Mesendoderm (in vitro differentiated cells): ENCODE data around the gene SPTB.

Experiments
- DNase-seq: peaks from one replicate; pipeline ENCODE4 v3.0.0; 2013
- H2AK5ac ChIP-seq: 2 replicates; pipeline ENCODE4 v1.6.1; 2013; ENCODE audit warnings: low read length, inconsistent platforms
- H2BK120ac ChIP-seq: 2 replicates; pipeline ENCODE4 v1.6.1; 2013; ENCODE audit warnings: low read depth, mild to moderate bottlenecking, low read length, moderate library complexity, mixed read lengths
- H2BK15ac ChIP-seq: replicated peaks from 2 replicates; pipeline ENCODE4 v1.6.1; 2013; ENCODE audit warnings: low read depth, mild to moderate bottlenecking, moderate library complexity
- H2BK5ac ChIP-seq: 2 replicates; pipeline ENCODE4 v1.6.1; 2013; ENCODE audit warnings: low read length, inconsistent platforms
- H3K18ac ChIP-seq: 2 replicates; pipeline ENCODE4 v1.6.1; 2013; ENCODE audit warnings: mild to moderate bottlenecking, low read length, mixed read lengths
- H3K23ac ChIP-seq: one replicate; pipeline ENCODE4 v1.6.1; 2013; ENCODE audit warnings: low read length
- H3K27ac ChIP-seq: 2 replicates; pipeline ENCODE4 v1.5.1; 2013; ENCODE audit warnings: low read depth, mild to moderate bottlenecking, inconsistent platforms, low read length, moderate library complexity
- H3K27me3 ChIP-seq: 2 replicates; pipeline ENCODE4 v1.6.1; 2013; ENCODE audit warnings: low read length, control low read depth, mild to moderate bottlenecking, inconsistent platforms; ENCODE audit not compliant: insufficient read depth, poor library complexity
- H3K36me3 ChIP-seq: 2 replicates; pipeline ENCODE4 v1.6.1; 2013; ENCODE audit warnings: low read length, inconsistent platforms; ENCODE audit not compliant: control insufficient read depth, insufficient read depth
- H3K4ac ChIP-seq: one replicate; pipeline ENCODE4 v1.6.1; 2013; ENCODE audit warnings: low read depth, mild to moderate bottlenecking, low read length, moderate library complexity
- H3K4me1 ChIP-seq: 2 replicates; pipeline ENCODE4 v1.6.1; 2013; ENCODE audit warnings: low read depth, low read length, inconsistent platforms; ENCODE audit not compliant: control insufficient read depth
- H3K4me2 ChIP-seq: 2 replicates; pipeline ENCODE4 v1.6.1; 2013; ENCODE audit warnings: low read length
- H3K4me3 ChIP-seq: 2 replicates; pipeline ENCODE4 v1.5.1; 2013; ENCODE audit warnings: mild to moderate bottlenecking, low read length
- H3K56ac ChIP-seq: one replicate; pipeline ENCODE4 v1.6.1; 2013; ENCODE audit warnings: low read length
- H3K79me1 ChIP-seq: 2 replicates; pipeline ENCODE4 v1.6.1; 2013; ENCODE audit warnings: low read length, inconsistent platforms
- H3K79me2 ChIP-seq: 2 replicates; pipeline ENCODE4 v1.6.1; 2013; ENCODE audit warnings: mild to moderate bottlenecking, low read length; ENCODE audit not compliant: control insufficient read depth, insufficient read depth
- H3K9ac ChIP-seq: 2 replicates; pipeline ENCODE4 v1.6.1; 2013; ENCODE audit warnings: low read length, inconsistent platforms
- H4K5ac ChIP-seq: one replicate; pipeline ENCODE4 v1.6.1; 2013; ENCODE audit warnings: low read length
- H4K8ac ChIP-seq: one replicate; pipeline ENCODE4 v1.6.1; 2013; ENCODE audit warnings: low read depth, mild to moderate bottlenecking, control low read depth, low read length, moderate library complexity
- WGBS: extraction: QIAGEN DNeasy Blood & Tissue Kit; methylation state at CpG from one replicate; pipeline ENCODE4 v1.1.7; 2013; ENCODE audit warnings: low lambda C conversion rate, missing lambda C conversion rate; ENCODE audit not compliant: insufficient coverage; ENCODE audit errors: extremely low coverage; 5-methylcytosine and 5-hydroxymethylcytosine counted together

Gene SPTB

DNA sequence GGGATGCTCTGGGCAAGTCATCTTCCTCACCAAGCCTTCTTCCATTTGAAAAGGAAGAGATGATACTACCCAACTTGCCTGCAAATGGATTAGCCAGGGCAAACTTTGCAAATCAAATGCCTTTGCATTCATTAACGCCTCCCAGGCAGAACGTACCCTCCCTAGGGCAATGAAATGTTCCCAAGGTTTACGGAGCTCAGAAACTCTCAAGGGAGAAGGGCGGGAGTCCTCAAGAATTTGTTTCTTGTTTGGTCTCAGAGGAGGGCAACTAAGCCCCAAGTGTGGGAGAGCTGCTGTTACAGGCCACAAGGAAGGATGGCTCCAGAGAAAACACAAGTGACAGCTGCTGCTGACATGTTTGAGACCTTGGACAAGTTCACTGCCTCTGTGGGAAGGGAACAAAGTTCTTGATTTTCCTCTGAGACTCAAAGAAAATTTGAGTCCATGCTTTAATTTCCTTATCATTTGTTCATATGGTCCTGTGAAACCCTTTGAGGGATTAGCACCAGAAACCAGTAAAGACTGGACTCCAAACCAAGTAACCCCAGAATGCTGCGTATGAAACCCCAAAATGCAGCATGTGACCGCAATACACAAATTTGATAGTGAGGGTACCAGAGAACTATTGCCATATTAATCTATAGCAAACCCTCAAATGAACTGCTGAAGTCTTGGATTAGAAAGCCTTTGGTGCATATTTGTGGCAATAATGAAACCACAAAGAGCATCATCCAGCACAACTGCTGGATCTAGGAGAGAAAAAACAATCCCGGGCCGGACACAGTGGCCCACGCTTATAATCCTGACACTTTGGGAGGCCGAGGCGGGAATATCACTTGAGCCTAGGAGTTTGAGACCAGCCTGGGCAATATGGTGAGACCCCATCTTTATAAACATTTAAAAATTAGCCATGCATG, 22.9 kb downstream of the SPTB start:
- H4K5ac ChIP-seq, result no peak overlapping the region
- H3K18ac ChIP-seq, result no peak overlapping the region
- H3K4ac ChIP-seq, result no peak overlapping the region
- H2BK120ac ChIP-seq, result no peak overlapping the region
- H3K27me3 ChIP-seq, result no peaks in the 10 kb centered on the region
- no peak overlapping the region for H2BK5ac ChIP-seq
- WGBS, result no CpG with 5 or more reads among the region's 11 CpGs
- H3K4me3 ChIP-seq, result no peak overlapping the region
- H3K79me2 ChIP-seq, result no peaks in the 10 kb centered on the region
- H3K79me1 ChIP-seq, result no peaks in the 10 kb centered on the region
- no peak overlapping the region for H3K27ac ChIP-seq
- no peak overlapping the region for H3K4me2 ChIP-seq
- peak; percentile 44 for DNase-seq
- H3K9ac ChIP-seq, result no peak overlapping the region
- H4K8ac ChIP-seq, result no peak overlapping the region
- H3K56ac ChIP-seq, result no peak overlapping the region
- no peak overlapping the region for H3K23ac ChIP-seq
- peaks cover 11% of the 10 kb centered on the region for H3K4me1 ChIP-seq
- H2BK15ac ChIP-seq, result no peak overlapping the region
- no peaks in the 10 kb centered on the region for H3K36me3 ChIP-seq
- H2AK5ac ChIP-seq, result no peak overlapping the region

DNA sequence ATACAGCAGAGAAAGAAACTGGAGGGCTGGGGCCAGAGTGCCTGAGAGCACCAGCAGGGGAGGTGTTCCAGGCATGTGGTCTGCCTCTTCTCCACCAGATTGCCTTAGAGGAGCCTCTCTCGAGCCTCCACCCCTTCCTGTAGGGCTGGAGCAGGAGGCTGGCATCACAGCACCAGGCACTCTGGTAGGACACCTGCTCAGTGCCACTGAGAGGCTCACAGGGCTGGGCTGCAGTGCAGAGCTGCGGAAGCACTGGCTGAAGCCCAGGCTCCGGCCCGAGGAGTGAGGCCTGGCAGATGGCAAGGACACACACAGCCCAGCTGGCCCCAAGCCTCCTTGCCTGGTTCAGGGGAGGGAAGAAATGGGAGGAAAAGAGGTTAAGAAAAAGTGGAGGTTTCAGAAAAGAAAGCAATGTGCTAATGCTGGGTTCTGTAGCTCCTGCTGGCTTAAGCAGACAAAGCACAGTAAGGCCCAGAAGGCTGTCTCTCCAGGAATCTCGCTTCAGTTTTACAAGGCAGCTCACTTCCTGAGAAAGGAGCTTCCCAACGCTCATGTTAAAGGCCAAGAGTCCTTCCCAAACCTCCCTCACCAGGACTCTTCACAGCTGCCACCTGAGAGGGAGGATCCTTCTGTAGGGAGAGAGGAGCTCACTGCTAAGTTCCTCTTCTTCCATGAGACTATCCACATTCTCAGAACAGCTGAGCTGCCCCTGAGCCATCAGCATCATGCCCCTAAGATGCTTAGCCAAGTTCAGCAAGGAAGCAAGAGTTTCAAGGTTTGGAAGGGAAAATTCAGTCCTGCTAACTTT, 23.8 kb downstream of the SPTB start:
- no CpG with 5 or more reads among the region's 6 CpGs for WGBS
- Histone ChIP-seq H3K79me1 (no peaks in the 10 kb centered on the region), H3K9ac (no peak overlapping the region)

GRCh38 chr14:64850369-64851137, 29.2 kb downstream of the SPTB start:
- H3K36me3 ChIP-seq, result no peaks in the 10 kb centered on the region
- no peak overlapping the region for H3K4me3 ChIP-seq
- no peak overlapping the region for H4K8ac ChIP-seq
- no peak overlapping the region for H3K23ac ChIP-seq
- no peak overlapping the region for H2AK5ac ChIP-seq
- no peak for DNase-seq
- no peak overlapping the region for H2BK120ac ChIP-seq
- H3K27me3 ChIP-seq, result no peaks in the 10 kb centered on the region
- H3K18ac ChIP-seq, result no peak overlapping the region
- H3K9ac ChIP-seq, result no peak overlapping the region
- H4K5ac ChIP-seq, result no peak overlapping the region
- WGBS, result no CpG with 5 or more reads among the region's 5 CpGs
- no peaks in the 10 kb centered on the region for H3K79me2 ChIP-seq
- H3K27ac ChIP-seq, result no peak overlapping the region
- no peak overlapping the region for H2BK5ac ChIP-seq
- H3K4me1 ChIP-seq, result no peaks in the 10 kb centered on the region
- no peak overlapping the region for H3K4ac ChIP-seq
- H3K56ac ChIP-seq, result no peak overlapping the region
- no peak overlapping the region for H2BK15ac ChIP-seq
- H3K4me2 ChIP-seq, result no peak overlapping the region
- H3K79me1 ChIP-seq, result no peaks in the 10 kb centered on the region

More for the DNA sequence above, 23.8 kb downstream of the SPTB start:
- Histone ChIP-seq H3K79me2 (no peaks in the 10 kb centered on the region), H2BK120ac (no peak overlapping the region), H3K56ac (peak overlapping the region; percentile 25), H2AK5ac (no peak overlapping the region), H3K36me3 (no peaks in the 10 kb centered on the region), H3K4me3 (no peak overlapping the region), H2BK5ac (no peak overlapping the region), H3K27ac (no peak overlapping the region), H3K4me2 (no peak overlapping the region), H3K27me3 (no peaks in the 10 kb centered on the region), H2BK15ac (no peak overlapping the region), H4K5ac (no peak overlapping the region), H3K23ac (no peak overlapping the region), H3K4ac (no peak overlapping the region), H3K4me1 (peaks cover 8% of the 10 kb centered on the region), H3K18ac (no peak overlapping the region), H4K8ac (no peak overlapping the region)
- DNase-seq, result peak; percentile 44

DNA sequence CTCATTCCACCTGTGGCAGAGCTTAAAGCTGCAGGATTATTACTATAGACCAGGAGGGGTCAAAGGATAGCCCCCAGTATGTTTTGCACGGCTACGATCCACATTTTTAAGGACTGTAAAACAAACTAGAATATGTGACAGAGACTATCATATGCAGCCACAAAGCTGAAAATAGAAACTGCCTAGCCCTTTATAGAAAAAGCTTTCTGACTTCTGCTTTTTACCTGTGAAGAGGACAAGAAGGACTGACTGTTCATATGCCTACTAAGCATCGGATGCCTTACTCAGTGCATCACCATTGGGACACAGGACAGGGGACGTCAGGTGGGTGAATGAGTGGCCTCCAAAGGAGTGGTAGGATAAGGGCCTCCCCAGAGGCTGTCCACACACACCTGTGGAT, 29.8 kb downstream of the SPTB start:
- Histone ChIP-seq H3K27me3 (no peaks in the 10 kb centered on the region), H3K4me1 (no peaks in the 10 kb centered on the region), H3K9ac (no peak overlapping the region), H3K23ac (no peak overlapping the region), H2BK120ac (no peak overlapping the region), H3K4me3 (no peak overlapping the region), H2BK5ac (no peak overlapping the region), H4K5ac (no peak overlapping the region), H4K8ac (no peak overlapping the region), H3K4ac (no peak overlapping the region), H3K18ac (no peak overlapping the region), H3K79me1 (no peaks in the 10 kb centered on the region), H2AK5ac (no peak overlapping the region), H3K56ac (no peak overlapping the region), H3K36me3 (no peaks in the 10 kb centered on the region), H3K4me2 (no peak overlapping the region), H3K27ac (no peak overlapping the region), H3K79me2 (no peaks in the 10 kb centered on the region), H2BK15ac (no peak overlapping the region)
- no CpG with 5 or more reads among the region's 4 CpGs for WGBS
- no peak for DNase-seq

DNA sequence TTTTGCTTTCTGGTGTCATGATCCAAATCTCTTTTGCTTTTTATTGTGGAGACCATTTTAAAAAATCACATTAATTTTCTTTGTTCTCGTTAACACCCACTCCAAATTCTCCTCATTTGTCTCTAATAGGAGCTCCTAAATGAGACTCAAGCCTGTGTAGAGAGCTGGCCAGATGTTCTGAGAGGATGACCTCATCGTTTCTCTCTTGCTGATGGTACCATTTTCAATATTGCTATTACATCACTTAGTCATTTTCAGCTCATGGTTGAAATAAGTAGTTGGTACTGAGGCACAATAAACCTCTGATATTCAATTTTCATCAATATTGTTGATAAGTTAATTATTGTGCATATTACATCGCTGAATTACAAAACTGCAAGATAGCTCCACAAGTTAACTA, 31.5 kb downstream of the SPTB start:
- no peak overlapping the region for H3K18ac ChIP-seq
- no peak overlapping the region for H4K5ac ChIP-seq
- H3K23ac ChIP-seq, result no peak overlapping the region
- H3K4me2 ChIP-seq, result no peak overlapping the region
- H3K27me3 ChIP-seq, result no peaks in the 10 kb centered on the region
- DNase-seq, result no peak
- no peak overlapping the region for H3K27ac ChIP-seq
- H3K4me1 ChIP-seq, result no peaks in the 10 kb centered on the region
- no CpG with 5 or more reads among the region's 3 CpGs for WGBS
- no peak overlapping the region for H2BK15ac ChIP-seq
- no peak overlapping the region for H4K8ac ChIP-seq
- no peak overlapping the region for H3K56ac ChIP-seq
- no peaks in the 10 kb centered on the region for H3K79me2 ChIP-seq
- H3K4me3 ChIP-seq, result no peak overlapping the region
- no peak overlapping the region for H3K9ac ChIP-seq
- no peak overlapping the region for H2BK5ac ChIP-seq
- no peak overlapping the region for H3K4ac ChIP-seq
- H3K79me1 ChIP-seq, result no peaks in the 10 kb centered on the region
- H2AK5ac ChIP-seq, result no peak overlapping the region
- no peak overlapping the region for H2BK120ac ChIP-seq
- H3K36me3 ChIP-seq, result no peaks in the 10 kb centered on the region
